AG20443 (cell line): ENCODE results near the gene RAC2.
A peak's percentile ranks its signal among the peaks of the same experiment; 100 is the strongest.
"Not testable (repeated sequence)": the region's sequence is repeated elsewhere in the genome, so short reads cannot be mapped to it uniquely, and the experiment has no call there.

ENCODE experiments used
- DNase-seq: peaks from one replicate; pipeline ENCODE4 v3.0.0; 2012; ENCODE audit warnings: low spot score, mixed read lengths

RAC2 gene

DNA sequence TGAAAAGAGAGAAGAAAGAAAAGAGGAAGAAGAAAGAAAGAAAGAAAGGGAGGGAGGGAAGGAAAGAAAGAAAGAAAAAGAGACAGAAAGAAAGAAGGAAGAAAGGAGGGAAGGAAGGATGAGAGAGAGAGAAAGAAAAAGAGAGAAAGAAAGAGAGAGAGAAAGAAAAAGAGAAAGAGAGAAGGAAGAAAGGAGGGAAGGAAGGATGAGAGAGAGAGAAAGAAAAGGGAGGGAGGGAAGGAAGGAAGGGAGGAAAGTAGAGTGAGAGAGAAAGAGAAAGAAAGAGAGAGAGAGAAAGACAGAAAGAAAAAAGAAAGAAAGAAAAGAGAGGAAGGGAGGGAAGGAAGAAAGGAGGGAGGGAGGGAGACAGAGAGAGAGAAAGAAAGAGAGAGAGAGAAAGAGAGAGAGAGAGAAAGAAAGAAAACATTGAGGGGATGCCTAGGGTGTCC is 11.5 kb upstream of the RAC2 start:
- no peak for DNase-seq

DNA sequence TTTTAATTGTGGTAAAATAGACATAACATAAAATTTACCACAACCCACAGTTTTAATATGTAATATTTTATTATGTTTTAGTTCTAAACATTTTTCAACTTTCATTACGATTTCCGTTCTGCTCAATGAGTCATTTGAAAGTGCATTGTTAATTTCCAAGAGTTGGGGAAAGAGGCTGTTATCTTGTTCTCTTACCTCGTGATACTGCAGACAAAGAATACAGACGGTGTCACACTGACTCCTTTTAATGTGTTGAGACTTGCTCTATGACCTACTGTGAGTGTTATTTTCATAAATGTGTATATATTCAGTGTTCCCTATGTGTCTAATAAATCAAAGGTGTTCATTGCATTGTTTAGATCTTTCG is 10.8 kb upstream of the RAC2 start:
- DNase-seq: no peak

DNA sequence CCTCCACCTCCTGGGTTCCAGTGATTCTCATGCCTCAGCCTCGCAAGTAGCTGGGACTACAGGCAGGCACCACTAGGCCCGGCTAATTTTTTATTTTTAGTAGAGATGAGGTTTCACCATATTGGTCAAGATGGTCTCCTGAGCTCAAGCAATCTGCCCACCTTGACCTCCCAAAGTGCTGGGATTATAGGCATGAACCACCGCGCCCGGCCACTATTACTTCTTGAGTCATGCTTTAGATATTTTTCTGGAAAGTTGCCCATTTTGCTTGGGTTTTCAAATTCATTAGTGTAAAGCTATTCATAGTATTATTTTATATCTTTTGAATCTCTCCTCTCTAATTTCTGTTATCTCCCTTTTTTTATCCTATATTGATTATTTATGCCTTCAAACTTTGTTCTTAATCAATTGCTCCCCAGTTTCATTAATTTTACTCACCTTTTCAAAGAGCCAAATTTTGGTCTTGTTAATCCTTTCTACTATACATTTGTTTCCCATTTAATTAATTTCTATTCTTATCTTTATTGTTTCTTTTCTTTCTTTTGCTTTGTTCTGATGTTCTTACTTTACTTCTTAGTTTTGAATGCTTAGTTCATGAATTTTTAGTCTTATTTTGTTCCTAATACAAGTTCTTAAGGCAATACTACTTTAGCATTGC is 10.3 kb upstream of the RAC2 start:
- DNase-seq: no peak

DNA sequence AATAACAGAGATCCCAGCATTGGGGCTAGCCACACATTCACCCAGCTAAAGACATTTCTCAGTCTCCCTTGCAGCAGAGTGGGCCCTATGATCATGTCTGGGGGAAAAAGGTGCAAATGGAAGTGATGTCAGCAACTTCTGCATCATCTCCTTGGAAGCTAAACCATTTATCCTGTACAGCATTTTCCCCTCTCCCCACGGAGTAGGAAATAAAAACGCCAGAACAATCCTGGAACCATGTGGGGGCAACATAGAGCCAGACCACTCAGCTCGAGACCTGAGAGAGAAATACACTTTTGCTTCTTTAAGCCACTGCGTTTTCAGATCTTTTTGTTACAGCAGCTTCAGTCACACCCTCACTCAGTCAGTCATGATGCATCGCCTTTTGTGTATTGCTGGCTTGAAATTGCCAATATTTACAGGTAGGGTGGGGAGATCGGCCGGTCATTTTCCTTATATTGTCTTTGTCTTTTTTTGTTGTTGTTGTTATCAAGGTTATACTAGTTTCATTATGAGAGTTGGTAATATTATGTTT is 9.1 kb upstream of the RAC2 start:
- no peak for DNase-seq

DNA sequence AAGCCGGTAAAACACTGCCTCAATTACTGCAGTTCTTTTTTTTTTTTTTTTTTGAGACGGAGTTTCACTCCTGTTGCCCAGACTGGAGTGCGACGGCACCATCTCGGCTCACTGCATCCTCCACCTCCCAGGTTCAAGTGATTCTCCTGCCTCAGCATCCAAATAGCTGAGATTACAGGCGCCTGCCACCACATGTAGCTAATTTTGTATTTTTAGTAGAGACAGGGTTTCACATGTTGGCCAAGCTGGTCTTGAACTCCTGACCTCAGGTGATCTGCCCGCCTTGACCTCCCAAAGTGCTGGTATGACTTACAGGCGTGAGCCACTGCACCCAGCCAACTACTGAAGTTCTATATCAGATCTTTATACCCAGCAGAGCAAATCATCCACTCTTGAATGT is 7.8 kb upstream of the RAC2 start:
- not testable (repeated sequence) for DNase-seq

DNA sequence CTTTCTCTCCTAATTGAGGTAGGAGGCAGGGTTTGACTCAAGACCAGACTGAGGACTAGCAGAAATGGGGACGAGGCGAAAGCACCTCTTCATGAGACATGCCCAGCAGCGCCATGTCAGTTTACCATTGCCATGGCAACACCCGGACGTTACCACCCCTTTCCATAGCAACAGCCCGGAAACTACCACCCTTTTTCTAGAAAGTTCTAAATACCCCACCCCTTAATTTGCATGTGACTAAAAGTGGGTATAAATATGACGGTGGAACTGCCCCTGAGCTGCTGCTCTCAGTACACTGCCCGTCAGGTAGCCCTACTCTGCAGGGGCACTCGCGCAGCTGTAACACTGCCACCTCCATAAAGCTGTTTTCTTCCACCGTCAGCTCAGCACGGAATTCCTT is 5.9 kb upstream of the RAC2 start:
- no peak for DNase-seq

DNA sequence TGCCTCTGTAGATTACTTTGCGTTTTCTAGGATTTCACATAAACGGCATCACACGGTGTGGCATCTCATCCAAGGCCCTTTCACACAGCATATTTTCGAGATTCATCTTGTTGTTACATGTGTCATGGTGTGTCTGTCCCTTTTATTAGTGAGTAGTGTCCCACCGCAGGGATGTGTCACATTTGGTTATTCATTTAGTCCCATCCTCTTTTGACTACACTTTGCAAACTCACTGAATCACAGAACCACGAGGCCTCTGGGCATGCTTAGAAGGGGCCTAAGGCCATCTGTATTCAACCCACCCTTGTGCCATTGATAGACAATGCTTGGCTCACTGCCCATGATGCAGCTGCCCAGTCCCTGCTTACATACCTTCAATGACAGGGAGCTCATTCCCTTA is 4.2 kb upstream of the RAC2 start:
- no peak for DNase-seq

DNA sequence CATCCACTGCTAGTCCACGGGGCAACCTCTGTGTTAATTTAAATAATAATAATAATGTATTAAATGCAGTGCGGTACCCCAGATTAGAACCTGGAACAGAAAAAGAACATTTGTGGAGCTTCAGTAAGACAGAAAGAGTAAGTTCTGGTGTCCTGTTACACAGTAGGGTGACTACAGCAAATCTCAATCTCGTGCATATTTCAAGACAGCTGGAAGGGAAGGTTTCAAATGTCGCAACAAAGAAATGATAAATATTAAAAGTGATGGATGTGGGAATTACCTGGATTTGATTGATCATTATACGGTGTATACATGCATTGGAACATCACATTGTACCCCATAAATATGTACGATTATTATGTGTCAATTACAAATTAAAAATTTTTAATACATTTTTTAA is 1.7 kb upstream of the RAC2 start:
- DNase-seq: no peak

DNA sequence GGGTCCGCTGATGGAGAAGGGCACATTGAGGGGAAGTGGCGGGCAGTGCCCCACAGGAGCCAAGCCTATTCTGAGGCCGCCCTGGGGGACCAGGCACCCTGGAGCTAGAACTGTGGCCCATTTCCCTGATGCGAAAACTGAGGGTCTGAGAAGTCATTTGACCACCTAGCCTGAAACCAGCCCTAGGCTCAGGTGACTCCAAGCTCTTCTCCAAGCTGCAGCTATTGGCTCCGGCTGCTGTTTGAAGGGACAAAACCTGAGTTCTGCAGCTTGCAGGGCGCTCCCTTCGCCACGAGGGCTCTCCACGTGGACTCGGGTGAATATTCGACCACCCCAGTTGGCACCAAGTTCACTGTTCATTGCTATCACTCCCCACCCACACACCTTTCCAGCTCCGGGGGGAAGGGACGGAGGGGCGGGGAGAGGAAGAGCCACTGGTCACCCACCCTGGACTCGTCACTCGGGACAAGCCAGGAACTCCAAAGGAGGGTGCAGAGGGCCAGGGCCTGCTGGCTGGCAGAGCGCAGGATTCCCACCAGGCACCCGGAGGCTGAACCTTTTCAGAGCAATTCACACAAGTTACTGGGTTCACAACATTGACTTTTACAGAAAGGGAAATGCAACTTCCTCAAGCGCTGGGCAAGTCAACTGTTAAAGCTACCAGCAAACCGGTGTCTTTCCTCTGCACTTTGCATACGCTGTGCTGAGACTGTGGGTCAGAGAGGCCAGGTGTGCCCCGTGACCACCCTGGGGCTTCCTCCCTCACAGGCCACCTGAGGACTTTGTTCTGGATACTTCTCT is 1.1 kb upstream of the RAC2 start:
- DNase-seq: no peak

DNA sequence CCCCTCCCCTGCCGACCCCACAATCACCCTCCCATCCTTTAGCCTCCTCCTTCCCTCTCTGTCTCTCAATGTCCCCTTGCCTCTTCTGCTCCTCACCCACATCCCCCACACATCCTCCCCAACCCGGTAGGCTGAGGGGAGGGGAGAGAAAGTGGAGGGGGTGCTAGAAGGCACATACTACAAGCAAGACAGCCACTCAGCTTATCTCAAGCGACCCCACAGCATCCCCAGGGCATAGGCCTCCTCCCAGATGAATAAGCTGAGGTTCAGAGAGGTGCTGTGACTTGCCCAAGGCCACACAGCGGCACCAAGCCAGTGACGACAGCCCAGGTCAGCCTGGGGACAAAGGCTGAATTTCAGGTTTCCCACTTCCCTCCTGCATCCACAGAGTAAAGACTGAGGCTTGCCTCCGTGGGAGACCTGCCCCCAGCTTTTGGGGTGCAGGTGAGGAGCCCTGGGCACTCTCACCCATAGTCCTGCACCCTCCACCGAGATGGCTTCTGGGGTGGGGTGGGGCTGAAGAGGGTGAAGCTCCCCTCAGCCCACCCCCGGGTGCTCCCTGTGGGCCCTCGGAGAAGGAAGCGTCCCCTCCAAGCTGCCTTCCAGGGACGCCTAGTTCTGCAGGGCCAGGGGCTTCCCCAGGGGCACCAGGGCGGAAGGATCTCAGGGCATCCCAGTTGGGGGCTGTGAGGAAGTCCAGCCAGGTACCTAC is 511 bp downstream of the RAC2 start:
- no peak for DNase-seq

DNA sequence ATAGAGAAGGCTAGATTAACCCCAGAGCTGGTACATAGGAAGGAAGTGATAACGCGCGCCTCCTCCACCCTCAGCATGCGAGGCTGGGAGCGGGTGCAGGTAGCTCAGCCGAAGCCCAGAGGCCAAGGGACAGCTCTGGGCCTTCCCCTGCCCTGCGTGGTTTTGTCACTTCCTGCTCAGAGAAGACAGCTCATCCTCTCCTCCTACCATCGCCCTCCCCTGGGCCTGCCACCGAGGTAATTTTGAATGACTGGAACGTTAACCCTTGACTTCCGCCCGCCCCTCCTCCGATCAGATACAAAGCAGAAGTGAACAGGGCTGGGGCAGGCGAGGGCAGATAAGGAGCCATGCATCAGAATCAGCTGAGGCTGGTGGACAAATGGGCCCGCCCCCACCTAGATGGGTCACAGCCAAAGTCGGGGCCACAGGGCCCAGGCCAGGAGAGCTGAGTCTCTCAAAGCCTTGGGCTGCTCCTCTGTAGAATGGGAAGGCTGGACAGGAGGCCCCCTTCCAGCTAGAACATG is 1.6 kb downstream of the RAC2 start:
- peak; percentile 43 for DNase-seq

DNA sequence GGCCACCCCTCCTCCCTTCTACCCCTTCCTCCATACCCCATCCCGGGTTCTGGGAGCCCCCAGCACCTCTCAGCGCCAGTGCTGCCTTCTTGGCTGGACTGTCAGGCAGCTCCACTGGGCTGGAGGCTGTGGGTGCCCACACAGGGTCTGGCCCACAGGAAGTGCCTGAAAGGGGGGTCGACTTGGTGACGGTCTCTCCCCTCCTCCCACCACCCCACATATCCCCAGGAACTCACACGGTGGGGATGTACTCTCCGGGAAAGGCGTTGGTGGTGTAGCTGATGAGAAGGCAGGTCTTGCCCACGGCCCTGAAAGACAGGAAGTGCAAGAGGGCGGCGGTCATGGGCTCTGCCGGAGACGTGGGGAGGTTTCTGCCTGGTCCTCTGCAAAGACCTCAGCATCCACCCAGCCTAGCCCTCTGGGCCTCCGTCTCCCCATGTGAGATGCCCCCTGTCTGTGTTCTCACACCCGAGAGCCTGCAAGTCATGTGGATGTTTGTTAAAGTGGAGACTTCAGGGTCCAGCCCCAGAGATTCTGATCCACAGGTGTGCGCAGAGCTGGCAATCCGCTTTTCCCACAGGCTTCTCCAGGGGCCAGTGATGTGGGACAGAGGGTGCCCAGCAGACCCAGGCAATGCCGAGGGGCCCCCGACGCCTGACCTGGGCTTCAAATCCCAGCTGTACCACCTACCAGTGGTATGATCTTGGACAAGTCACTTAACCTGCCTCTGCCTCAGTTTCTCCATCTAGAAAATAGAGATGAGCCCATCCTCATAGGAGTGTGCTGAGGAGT is 2.5 kb downstream of the RAC2 start:
- no peak for DNase-seq

DNA sequence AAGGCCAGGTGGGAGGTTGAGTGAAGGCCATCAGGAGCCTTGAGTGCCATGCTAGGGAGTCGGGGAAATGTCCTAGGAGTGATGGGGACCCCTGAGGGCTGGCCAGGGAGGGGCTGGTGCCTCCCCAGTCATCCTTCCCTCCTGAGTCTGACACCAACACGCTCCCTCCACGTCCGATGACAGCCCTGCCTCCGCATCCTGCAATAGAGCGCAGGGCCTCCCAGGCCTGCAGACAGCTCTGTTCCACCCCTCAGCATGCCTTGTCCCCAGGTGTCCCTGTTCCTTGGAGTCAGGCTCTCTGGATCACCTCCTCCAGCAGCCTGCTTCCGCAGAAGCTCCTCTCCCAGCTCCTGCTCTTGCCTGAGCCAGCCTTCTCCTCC is 3.1 kb downstream of the RAC2 start:
- no peak for DNase-seq

DNA sequence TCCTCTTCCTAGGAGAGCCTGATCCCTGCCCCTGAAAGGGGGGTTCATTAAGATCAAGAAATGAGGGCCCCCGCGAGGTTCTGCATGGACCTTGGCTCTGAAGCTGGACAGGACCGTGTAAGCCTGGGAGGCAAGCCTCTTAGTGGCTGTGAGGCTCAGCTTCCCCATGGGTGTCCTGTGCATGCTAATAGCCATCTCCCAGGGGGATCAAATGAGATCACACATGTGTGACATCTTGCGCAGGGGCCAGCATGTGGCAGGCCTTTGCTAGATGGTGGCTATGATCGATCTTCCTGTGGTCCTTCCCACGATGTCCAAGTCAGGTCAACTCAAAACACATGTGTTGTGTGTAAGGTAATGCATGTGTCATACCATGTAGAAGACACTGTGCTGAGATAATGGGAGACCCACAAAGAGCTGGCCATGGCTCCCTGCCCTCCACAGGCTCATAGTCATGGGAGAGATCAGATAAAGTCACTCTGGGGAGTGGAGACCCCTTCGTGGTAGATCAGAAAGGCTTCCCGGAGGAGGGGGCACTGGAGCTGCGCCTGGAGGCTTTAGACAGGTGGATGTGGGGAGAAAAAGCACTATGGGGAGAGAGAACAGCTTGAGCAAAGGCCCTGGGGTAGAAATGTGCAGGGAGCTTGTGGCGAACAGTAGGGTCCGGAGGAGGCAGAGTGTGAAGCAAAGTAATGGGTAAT is 3.7 kb downstream of the RAC2 start:
- DNase-seq: no peak

DNA sequence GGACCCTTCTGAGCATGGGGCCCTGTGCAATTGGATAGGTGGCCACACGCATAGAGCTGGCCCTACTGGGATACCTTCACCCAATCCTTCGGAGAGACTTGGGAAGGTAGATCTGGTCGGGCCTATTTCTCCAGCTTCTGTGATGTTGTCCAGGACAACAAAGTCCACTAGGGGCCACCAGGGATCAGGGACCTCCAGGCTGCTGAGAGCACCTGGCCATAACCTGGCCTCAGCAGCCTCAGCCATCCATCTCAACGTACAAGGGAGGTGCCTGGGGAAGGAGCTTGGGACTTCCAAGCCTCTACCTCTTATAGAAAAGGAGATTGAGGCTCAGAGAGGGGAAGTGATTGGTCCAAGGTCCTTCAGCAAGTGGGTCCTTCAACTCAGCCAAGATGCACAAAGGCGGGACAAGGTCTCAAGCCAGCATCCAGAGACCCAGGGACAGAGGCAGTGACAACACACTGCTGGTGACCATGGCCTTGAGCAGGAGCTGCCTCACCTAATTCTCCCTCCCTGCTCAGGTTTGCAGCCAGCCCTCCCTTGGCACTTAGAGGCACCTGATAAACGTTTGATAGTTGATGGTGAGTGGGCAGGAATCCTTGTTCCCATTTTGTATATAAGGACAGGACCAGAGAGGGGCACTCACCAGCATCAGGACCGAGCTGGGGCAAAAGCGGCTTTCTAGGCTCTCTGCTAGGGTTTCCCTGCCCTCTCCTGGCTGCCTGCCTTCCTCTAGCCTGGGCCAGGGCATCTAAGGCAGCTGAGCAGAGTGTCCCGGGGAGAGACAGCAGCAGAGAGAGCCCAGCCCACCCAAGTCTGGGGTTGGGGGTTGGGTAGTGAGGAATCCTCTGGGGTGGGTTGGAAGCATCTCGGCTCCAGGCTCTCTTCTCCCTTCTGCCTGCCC is 4.5 kb downstream of the RAC2 start:
- no peak for DNase-seq

DNA sequence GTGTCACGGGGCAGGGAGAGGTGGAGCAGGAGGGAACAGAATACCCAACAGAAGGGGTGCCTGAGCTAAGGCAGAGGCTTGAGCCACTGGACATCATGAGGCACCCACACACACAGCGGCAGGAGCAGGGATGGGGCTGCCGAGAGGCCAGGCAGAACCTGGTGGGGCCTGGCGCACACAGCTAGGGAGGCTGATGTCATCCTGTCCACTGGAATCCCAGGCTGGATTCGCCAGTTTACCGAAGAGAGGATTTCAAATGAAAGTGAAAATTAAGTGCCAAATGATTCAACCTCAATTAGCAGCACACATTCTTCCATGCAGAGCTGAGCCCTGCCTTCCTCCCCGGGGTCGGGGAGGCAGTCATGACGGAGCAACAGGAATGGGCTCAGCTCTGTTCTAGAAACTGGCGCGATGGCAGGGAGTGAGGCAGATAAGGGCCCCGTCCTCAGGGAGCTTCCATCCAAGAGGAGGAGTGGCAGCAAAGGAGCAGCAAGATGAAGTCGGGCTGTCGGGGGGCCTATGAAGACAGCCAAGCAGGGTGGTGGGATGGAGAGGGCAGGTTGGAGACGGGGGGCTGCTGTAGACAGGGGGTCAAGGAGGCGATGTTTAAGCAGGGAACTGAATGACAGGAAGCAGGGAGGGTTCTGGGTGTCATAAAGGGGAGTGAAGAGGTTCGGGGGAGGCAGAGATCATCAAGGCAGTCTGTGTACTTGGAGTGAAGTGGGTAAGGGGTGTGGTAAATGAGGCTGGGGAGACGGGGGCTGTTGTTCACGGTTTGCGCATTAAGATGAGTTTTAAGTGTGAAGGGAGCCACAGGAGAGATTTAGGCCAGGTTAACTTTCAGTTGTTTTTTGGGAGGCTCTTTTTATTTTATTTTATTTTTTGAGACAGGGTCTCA is 6.4 kb downstream of the RAC2 start:
- peak; percentile 86 for DNase-seq

DNA sequence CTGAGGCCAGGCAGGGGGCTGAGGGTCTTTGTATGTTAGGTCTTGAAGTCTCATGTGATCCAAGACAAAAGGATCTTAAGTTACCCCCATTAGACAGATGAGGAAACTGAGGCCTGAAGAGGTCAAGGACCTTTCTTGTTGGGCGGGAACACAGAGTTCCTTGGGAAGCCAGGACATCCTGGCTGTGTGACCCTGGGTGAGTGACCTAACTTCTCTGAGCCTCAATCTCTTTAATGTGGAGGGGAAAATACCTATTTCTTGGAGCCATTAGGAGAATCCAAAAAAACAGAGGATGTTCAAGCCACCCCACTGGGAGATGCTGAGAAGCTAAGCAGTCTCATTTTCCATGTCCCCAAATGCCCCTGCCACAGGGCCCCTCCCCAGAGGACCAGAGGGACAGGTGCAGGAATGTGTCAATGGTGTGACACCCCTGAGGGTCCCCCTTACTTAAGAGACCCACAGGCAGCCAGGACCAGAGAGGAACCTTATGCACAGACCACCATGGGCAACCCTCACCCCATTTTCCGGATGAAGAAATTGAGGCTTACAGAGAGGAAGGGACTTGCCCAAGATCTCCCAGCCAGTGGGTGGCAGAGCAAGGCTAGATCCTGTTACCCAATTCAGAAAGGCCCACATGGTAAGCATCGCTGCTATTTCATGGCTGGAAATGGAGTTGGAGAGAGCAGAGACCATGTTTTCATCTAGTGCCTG is 8.0 kb downstream of the RAC2 start:
- DNase-seq: no peak
